ENCODE results near the gene CD320.

GRCh38 chr19:8321986-8322637 lies 14.0 kb upstream of the CD320 start:
- TF ChIP-seq, protein P1, sequence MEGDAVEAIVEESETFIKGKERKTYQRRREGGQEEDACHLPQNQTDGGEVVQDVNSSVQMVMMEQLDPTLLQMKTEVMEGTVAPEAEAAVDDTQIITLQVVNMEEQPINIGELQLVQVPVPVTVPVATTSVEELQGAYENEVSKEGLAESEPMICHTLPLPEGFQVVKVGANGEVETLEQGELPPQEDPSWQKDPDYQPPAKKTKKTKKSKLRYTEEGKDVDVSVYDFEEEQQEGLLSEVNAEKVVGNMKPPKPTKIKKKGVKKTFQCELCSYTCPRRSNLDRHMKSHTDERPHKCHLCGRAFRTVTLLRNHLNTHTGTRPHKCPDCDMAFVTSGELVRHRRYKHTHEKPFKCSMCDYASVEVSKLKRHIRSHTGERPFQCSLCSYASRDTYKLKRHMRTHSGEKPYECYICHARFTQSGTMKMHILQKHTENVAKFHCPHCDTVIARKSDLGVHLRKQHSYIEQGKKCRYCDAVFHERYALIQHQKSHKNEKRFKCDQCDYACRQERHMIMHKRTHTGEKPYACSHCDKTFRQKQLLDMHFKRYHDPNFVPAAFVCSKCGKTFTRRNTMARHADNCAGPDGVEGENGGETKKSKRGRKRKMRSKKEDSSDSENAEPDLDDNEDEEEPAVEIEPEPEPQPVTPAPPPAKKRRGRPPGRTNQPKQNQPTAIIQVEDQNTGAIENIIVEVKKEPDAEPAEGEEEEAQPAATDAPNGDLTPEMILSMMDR (conservative IDR thresholded peaks at IDR 0.05; ENCODE audit: low read depth, low read length), result no peak
- no peak for TF ChIP-seq EZH2 (IDR thresholded peaks at IDR 0.05; ENCODE audit: borderline replicate concordance, low read depth, low read length, poor library complexity, severe bottlenecking)

All from A673 (cell line).